ENCODE data around the gene KRTAP10-8.

DNA sequence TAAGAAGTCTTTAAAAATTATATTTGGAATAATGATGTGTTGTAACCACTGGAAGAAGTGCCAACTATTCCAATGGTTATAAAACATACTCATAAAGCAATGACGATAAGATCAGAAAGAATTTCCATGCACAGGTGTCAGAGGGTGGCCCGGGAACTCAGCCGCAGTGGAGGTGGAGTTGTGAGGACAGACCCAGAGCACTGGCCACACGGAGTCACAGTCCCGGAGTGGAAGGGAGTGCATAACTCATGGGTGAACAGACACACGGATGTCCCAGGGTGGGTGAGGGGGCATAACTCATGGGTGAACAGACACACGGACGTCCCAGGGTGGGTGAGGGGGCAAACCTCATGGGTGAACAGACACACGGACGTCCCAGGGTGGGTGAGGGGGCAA, 35.9 kb upstream of the KRTAP10-8 start:
- TF ChIP-seq, protein P1, sequence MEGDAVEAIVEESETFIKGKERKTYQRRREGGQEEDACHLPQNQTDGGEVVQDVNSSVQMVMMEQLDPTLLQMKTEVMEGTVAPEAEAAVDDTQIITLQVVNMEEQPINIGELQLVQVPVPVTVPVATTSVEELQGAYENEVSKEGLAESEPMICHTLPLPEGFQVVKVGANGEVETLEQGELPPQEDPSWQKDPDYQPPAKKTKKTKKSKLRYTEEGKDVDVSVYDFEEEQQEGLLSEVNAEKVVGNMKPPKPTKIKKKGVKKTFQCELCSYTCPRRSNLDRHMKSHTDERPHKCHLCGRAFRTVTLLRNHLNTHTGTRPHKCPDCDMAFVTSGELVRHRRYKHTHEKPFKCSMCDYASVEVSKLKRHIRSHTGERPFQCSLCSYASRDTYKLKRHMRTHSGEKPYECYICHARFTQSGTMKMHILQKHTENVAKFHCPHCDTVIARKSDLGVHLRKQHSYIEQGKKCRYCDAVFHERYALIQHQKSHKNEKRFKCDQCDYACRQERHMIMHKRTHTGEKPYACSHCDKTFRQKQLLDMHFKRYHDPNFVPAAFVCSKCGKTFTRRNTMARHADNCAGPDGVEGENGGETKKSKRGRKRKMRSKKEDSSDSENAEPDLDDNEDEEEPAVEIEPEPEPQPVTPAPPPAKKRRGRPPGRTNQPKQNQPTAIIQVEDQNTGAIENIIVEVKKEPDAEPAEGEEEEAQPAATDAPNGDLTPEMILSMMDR (conservative IDR thresholded peaks at IDR 0.05) = no peak
- TF ChIP-seq EZH2 (IDR thresholded peaks at IDR 0.05; ENCODE audit: low read depth) = no peak

Data from PC-9 (cell line).